GM18511 (cell line): ENCODE results near the gene COX6A2.
"Not testable (repeated sequence)": the region's sequence is repeated elsewhere in the genome, so short reads cannot be mapped to it uniquely, and the experiment has no call there.

ENCODE experiments used
- ATAC-seq: cut with Tn5 transposase; IDR thresholded peaks from one replicate; pipeline ENCODE4 v1.9.1; 2021; ENCODE audit warnings: mild to moderate bottlenecking, moderate library complexity; ENCODE audit not compliant: unreplicated experiment

Gene COX6A2

DNA sequence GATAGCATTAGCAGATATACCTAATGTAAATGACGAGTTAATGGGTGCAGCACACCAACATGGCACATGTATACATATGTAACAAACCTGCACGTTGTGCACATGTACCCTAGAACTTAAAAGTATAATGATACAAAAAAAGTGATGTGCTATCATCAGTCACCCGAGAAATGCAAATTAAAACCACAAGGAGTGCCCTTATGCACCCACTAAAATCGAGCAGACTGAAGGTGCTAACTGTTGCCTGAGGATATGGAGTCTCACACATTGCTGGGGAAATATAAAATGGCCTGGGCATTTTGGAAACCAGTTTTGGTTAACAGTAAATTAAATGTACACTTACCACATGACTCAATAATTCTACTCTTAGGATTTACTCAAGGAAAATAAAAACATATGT, 10.9 kb upstream of the COX6A2 start:
- not testable (repeated sequence) for ATAC-seq

- no peak for ATAC-seq
Observed at GRCh38 chr16:31438414-31438813, 10.3 kb upstream of the COX6A2 start.

DNA sequence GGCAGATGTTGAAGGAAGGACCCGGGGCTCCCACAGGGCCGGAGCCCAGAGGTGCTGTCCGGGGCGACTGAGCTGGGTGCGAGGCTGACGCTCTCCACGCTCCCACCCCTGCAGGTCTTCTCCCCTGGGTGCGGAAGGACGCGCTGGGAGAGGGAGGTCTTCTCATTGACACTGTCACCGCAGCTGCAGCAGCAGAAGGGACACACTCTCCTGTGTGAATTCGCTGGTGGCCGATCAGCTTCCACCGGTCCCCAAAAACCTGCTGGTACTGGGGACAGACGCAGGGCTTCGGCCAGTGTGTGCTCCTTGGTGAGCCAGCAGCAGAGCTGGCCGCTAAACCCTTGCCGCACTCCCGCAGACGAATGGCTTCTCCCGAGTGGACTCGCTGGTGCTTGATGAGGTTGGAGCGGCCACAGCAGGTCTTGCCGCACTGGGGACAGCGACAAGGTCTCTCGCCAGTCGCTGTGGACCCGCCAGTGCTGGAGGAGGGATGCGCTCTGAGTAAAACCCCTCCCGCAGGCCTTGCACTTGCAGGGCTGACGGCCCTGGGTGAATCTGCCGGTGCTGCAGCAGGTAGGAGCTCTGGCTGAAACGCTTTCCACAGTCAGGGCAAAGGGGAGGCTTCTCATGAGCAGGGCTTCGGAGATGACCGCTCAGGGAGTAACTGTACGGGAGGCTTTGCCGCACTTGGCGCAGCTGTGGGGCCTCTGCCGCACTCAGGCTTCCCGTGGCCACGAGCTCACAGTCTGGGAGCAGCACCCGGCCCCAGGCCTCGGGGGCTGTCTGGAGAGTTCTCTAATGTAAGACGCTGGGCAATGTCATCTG, 8.3 kb upstream of the COX6A2 start:
- no peak for ATAC-seq

DNA sequence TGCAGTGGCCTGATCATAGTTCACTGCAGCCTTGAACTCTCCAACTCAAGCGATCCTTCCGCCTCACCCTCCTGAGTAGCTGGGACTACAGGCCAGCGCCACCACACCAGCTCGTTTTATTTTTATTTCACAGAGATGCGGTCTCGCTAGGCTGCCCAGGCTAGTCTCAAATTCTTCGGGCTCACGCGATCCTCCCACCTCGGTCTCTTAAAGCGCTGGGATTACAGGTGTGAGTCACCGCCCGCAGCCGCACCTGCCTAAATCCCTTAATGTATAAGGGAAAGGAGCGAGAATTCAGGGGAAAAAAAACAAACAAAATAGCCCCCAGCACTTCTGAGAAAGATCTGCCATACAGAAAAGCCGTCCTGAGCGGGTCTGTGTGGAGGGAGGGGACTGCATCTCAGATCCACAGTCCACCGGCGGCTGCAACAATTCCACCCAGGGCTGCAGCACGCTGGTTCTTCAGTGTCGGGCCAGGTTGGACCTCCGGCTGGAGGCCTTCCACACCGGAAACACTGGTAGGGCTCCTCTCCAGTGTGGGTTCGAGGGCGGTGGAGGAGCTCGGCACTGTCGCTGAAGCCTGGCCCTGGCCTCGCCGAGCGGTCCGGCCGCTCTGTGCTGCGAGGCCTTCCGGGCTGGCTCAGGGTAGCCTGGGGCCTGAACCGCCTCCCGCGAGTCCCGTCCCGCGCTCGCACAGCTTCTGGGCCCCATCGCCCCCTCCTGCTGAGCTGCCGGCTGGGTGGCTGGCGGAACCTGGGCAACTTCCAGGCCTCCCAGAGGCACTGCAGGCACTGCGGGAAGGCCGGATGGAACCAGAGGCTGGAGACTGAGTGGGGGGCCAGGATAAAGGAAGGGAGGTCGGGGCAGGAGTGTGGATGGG, 7.4 kb upstream of the COX6A2 start:
- ATAC-seq = no peak

DNA sequence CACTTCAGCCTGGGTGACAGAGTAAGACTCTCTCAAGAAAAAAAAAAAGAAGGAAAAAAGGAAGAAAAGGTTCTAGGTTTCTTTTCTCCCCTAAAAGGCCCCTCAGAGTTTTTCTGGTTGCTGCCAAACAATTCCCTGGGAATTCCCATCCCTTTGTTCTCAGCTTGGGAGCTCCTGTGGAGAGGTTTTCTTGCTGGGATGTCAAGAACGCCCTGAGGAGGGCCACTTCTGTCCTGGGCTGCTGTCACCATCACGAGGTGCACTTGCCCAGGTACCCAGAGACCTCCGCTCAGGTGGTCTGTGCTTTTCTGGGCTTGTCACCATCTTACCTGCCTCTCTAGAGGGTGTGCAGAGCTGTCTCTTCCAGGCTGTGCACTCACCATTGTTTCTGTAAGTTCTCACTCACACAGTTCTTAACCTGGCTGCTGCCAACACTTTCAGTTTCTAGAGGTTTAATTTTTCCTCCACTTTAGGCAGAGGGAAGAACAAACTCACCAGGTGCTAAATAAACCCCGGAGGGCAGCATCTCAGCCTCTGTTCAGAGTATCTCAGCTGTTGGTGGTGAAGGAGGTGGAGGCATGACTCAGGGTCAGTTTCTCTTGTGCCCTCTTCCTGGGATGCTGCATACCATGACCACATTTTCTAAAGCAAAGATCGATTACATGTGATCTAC, 2.4 kb upstream of the COX6A2 start:
- ATAC-seq = no peak

- ATAC-seq = no peak
Observed at GRCh38 chr16:31429796-31430195, 1.6 kb upstream of the COX6A2 start.

DNA sequence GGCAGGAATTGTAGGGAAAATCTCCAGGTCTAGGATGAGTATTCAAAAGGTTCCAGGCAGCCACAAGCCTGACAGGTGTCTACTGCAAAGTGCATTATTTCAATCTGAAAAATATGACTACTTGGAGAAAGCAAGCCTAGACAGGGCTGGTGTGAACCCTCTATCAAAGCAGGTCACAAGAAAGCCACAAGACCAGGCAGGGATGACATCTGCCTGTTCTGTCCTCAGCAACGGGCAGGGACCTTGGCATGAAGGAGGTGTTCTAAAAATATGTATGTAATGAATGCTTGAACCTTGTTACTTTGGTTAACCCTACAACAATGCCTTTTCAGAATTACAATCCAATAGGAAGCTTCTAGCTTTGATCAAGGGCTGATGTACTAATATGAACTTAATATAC, 1.2 kb upstream of the COX6A2 start:
- no peak for ATAC-seq

- no peak for ATAC-seq
Observed at GRCh38 chr16:31428638-31429247, 583 bp upstream of the COX6A2 start.

DNA sequence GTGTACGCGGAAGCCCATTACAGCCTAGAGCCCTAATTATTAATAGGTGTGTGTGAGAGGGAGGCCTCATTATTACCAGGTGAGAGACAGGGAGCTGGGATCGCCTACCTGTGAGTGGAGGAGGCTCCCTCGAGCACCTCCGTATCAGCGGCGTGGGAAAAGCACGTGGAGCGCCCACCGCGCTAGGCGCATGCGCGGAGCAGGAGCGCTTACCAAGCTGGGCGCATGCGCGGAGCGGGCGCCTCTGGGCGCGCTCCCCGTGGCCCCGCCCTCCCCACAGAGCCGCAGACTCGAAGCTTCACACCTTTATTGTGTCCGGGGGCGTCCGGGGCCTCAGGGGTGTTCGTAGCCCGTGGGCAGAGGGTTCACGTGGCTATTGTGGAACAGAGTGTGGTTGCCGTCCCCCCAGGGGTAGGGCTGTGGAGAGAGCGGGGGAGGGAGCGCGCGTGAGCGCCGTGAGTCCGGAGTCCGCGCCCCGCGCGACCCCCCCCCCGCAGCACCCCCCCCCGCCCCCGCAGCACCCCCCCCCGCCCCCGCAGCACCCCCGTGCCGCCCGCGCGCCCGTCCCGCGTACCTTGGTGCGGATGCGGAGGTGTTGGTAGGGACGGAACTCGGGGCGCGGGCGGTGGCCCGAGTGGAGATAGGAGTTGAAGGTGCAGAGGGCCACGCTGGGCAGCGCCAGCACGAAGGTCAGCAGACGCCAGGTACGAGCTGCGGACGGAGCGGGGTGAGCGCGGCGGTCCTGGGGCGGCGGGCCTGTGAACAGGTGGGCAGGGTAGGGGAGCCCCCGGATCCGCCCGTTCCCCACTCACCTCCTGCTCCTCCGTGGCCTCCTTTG, 500 bp downstream of the COX6A2 start:
- ATAC-seq = no peak

DNA sequence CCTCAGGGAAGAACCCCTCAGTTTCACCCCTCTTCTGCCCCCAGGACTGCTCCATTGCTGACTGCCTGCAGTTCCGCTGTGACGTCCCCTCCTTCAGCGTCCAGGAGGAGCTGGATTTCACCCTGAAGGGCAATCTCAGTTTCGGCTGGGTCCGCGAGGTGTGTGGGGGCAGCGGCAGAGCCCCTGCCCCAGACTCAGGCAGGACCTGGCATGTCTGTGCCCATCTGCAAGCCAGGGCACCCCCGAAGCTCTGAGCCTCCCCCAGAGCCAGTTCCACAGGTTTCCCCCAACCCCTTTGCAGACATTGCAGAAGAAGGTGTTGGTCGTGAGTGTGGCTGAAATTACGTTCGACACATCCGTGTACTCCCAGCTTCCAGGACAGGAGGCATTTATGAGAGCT, 4.4 kb downstream of the COX6A2 start:
- no peak for ATAC-seq

- no peak for ATAC-seq
Observed at GRCh38 chr16:31423241-31423640, 4.9 kb downstream of the COX6A2 start.

DNA sequence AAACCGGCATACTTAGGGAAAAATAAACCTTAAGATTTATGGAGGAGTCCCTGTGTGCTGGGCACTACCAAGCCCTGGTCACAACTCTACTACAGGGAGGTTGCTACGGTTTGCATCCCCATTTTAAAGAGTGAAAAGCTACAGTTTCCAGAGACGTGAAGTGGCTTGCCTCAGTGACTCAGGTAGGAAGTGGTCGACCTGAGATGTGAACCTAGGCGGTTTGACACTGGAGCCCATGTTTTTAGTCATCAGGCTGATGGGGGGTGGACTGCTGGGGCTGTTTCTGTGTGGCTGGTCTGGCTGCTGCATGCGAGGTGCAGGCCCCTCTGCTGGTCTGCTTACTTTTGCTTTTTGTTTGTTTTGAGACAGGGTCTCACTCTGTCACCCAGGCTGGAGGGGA, 6.6 kb downstream of the COX6A2 start:
- no peak for ATAC-seq

GRCh38 chr16:31420037-31420436, 8.1 kb downstream of the COX6A2 start:
- no peak for ATAC-seq

DNA sequence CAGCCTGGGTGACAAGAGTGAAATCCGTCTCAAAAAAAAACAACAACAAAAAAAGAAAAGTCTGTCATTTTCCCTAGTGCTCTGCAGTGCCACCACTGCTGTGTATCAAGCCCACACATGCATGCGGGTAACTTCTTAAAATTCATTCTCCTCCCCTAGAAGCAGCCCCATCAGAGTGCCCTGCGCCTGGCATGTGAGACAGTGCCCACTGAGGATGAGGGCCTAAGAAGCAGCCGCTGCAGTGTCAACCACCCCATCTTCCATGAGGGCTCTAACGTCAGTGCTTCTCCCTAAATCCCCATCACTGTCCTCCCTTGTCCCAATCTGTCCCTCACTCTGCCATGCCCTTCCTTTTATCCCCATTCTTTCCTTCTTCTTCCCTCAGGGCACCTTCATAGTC, 10.2 kb downstream of the COX6A2 start:
- no peak for ATAC-seq

DNA sequence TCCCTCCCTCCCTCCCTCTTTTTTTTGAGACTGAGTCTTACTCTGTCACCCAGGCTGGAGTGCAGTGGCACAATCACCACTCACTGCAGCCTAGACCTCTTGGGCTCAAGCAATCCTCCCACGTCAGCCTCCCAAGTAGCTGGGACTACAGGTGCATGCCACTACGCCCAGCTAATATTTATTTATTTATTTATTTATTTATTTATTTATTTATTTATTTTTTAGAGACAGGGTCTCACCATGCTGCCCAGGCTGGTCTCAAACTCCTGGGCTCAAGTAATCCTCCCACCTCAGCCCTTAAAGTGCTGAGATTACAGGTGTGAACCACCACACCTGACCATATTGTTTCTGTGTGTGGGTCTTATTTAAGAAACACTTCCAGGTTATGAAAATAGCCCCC, 11.1 kb downstream of the COX6A2 start:
- not testable (repeated sequence) for ATAC-seq

GRCh38 chr16:31416371-31416770, 11.8 kb downstream of the COX6A2 start:
- ATAC-seq = no peak

GRCh38 chr16:31414706-31415105, 13.5 kb downstream of the COX6A2 start:
- no peak for ATAC-seq

GRCh38 chr16:31413943-31414342, 14.2 kb downstream of the COX6A2 start:
- ATAC-seq = no peak

GRCh38 chr16:31413381-31413780, 14.8 kb downstream of the COX6A2 start:
- ATAC-seq = no peak

DNA sequence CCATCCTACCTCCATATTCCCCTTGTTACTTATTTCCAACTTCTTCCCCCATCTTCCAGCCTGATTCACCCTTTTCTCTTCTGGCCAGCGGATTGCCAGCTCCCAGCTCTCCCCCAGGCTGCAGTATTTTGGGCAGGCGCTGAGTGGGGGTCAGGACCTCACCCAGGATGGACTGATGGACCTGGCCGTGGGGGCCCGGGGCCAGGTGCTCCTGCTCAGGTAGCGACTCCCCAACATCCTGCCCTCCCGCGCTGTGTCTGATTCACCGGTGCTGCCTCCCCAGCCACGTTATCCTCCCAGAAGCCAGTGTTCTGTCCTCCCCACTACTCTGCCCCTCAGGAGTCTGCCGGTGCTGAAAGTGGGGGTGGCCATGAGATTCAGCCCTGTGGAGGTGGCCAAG, 15.4 kb downstream of the COX6A2 start:
- no peak for ATAC-seq
